ENCODE measurements around the gene VGLL1.

VGLL1 gene

GRCh38 chrX:136531951-136532350 is at the start of gene VGLL1:
TSS of gene VGLL1 (plus strand) at chrX:136532215. CDS start at chrX:136536021, 3,806 bp downstream.
- DNase-seq (ENCODE audit: low read depth): no peak

- no peak for DNase-seq (ENCODE audit: low read depth)
Observed at GRCh38 chrX:136487647-136488046, 44.4 kb upstream of the VGLL1 start, which contains the start of gene BRS3. TSS of gene BRS3 (plus strand) at chrX:136487947. CDS start at chrX:136488115, 168 bp downstream.

GRCh38 chrX:136488706-136489105 is 43.3 kb upstream of the VGLL1 start:
- DNase-seq (ENCODE audit: low read depth): no peak

GRCh38 chrX:136491832-136492231 is 40.2 kb upstream of the VGLL1 start:
- DNase-seq (ENCODE audit: low read depth): no peak

- DNase-seq (ENCODE audit: low read depth): no peak
Observed at GRCh38 chrX:136493011-136493410, 39.0 kb upstream of the VGLL1 start.

GRCh38 chrX:136495043-136495442 is 37.0 kb upstream of the VGLL1 start:
- DNase-seq (ENCODE audit: low read depth): no peak

GRCh38 chrX:136496186-136496763 is 35.7 kb upstream of the VGLL1 start:
- DNase-seq (ENCODE audit: low read depth): no peak

- DNase-seq (ENCODE audit: low read depth): peak; percentile 75
Observed at GRCh38 chrX:136496764-136497555, 35.1 kb upstream of the VGLL1 start.

- peak; percentile 1 for DNase-seq (ENCODE audit: low read depth)
Observed at GRCh38 chrX:136497556-136498052, 34.4 kb upstream of the VGLL1 start, which contains the start of gene HTATSF1. TSS of gene HTATSF1 (plus strand) at chrX:136497592. CDS start at chrX:136497685, 93 bp downstream.

- no peak for DNase-seq (ENCODE audit: low read depth)
Observed at GRCh38 chrX:136519069-136519468, 12.9 kb upstream of the VGLL1 start.

- DNase-seq (ENCODE audit: low read depth): no peak
Observed at GRCh38 chrX:136523770-136524169, 8.2 kb upstream of the VGLL1 start.

GRCh38 chrX:136525738-136526606 is 6.0 kb upstream of the VGLL1 start:
- no peak for DNase-seq (ENCODE audit: low read depth)

- no peak for DNase-seq (ENCODE audit: low read depth)
Observed at GRCh38 chrX:136528645-136529315, 3.2 kb upstream of the VGLL1 start.

- no peak for DNase-seq (ENCODE audit: low read depth)
Observed at GRCh38 chrX:136529795-136530194, 2.2 kb upstream of the VGLL1 start.

- DNase-seq (ENCODE audit: low read depth): no peak
Observed at GRCh38 chrX:136534131-136534530, 2.1 kb downstream of the VGLL1 start.

- no peak for DNase-seq (ENCODE audit: low read depth)
Observed at GRCh38 chrX:136538811-136539210, 6.8 kb downstream of the VGLL1 start.

- DNase-seq (ENCODE audit: low read depth): no peak
Observed at GRCh38 chrX:136540226-136540625, 8.2 kb downstream of the VGLL1 start.

GRCh38 chrX:136541294-136541693 is 9.3 kb downstream of the VGLL1 start:
- no peak for DNase-seq (ENCODE audit: low read depth)

GRCh38 chrX:136542281-136542680 is 10.3 kb downstream of the VGLL1 start:
- no peak for DNase-seq (ENCODE audit: low read depth)

GRCh38 chrX:136546371-136546781 is 14.4 kb downstream of the VGLL1 start:
- DNase-seq (ENCODE audit: low read depth): no peak

GRCh38 chrX:136549226-136549625 is 17.2 kb downstream of the VGLL1 start:
- DNase-seq (ENCODE audit: low read depth): no peak

GRCh38 chrX:136551410-136551809 is 19.4 kb downstream of the VGLL1 start:
- no peak for DNase-seq (ENCODE audit: low read depth)

Data from stimulated activated CD8-positive, alpha-beta memory T cell treated with anti-CD3 and anti-CD28 coated beads, Interleukin-12 subunit alpha, Interleukin-12 subunit beta, amount 100 ng/mL, for 4 hours (primary cell).